Neural cell (in vitro differentiated cells): Measurements from ENCODE around the gene SLC34A1.

Experiments used
- CTCF ChIP-seq: fragments of 450-650 bp; IDR thresholded peaks from 2 replicates; pipeline ENCODE4 v1.5.1; 2014; ENCODE audit warnings: antibody characterized with exemption, mild to moderate bottlenecking, moderate library complexity; ENCODE audit not compliant: poor library complexity, severe bottlenecking
- EP300 ChIP-seq: fragments of 450-650 bp; conservative IDR thresholded peaks from 2 replicates; pipeline ENCODE4 v1.6.1; 2014; ENCODE audit warnings: antibody characterized with exemption, mild to moderate bottlenecking, moderate library complexity; ENCODE audit not compliant: poor library complexity, severe bottlenecking
- POLR2AphosphoS5 ChIP-seq: IDR thresholded peaks from 2 replicates; pipeline ENCODE4 v1.6.1; 2012
- RAD21 ChIP-seq: fragments of 450-650 bp; conservative IDR thresholded peaks from 2 replicates; pipeline ENCODE4 v1.6.1; 2014; ENCODE audit warnings: antibody characterized with exemption, mild to moderate bottlenecking, moderate library complexity
- REST ChIP-seq: IDR thresholded peaks from 2 replicates; pipeline ENCODE4 v1.6.1; 2012; ENCODE audit warnings: borderline replicate concordance

GRCh38 chr5:177434437-177434836 lies 50.2 kb downstream of the SLC34A1 start:
- TF ChIP-seq CTCF (no peak), POLR2AphosphoS5 (no peak), RAD21 (no peak), EP300 (no peak), REST (no peak)
